GM18498 (cell line): ENCODE measurements around the gene UBE2Q1.

Experiments
- ATAC-seq: cut with Tn5 transposase; IDR thresholded peaks from one replicate; pipeline ENCODE4 v1.9.1; 2021; ENCODE audit warnings: mild to moderate bottlenecking, moderate library complexity; ENCODE audit not compliant: unreplicated experiment

Gene UBE2Q1

GRCh38 chr1:154577346-154578057 lies 19.0 kb upstream of the UBE2Q1 start:
- ATAC-seq = no peak

- ATAC-seq = no peak
These were observed 17.6 kb upstream of the UBE2Q1 start for GRCh38 chr1:154575951-154576566.

- ATAC-seq = no peak
These were observed 16.9 kb upstream of the UBE2Q1 start for GRCh38 chr1:154575147-154575927.

- no peak for ATAC-seq
These were observed 16.3 kb upstream of the UBE2Q1 start for GRCh38 chr1:154574716-154575115.

- no peak for ATAC-seq
These were observed 14.7 kb upstream of the UBE2Q1 start for GRCh38 chr1:154573168-154573510.

- no peak for ATAC-seq
These were observed 14.2 kb upstream of the UBE2Q1 start for GRCh38 chr1:154572468-154573167.

GRCh38 chr1:154571964-154572288 lies 13.5 kb upstream of the UBE2Q1 start:
- no peak for ATAC-seq

- no peak for ATAC-seq
These were observed 12.9 kb upstream of the UBE2Q1 start for GRCh38 chr1:154571244-154571963.

GRCh38 chr1:154568157-154568815 lies 9.8 kb upstream of the UBE2Q1 start:
- ATAC-seq = no peak

GRCh38 chr1:154567386-154568156 lies 9.1 kb upstream of the UBE2Q1 start, which contains the start of gene CHRNB2:
TSS of gene CHRNB2 (plus strand) at chr1:154567778. CDS start at chr1:154568045, 267 bp downstream.
- peak; percentile 58 for ATAC-seq

GRCh38 chr1:154565876-154566275 lies 7.4 kb upstream of the UBE2Q1 start:
- no peak for ATAC-seq

GRCh38 chr1:154559466-154560044 lies 1.1 kb upstream of the UBE2Q1 start:
- ATAC-seq = peak; percentile 38

- peak; percentile 90 for ATAC-seq
These were observed 431 bp upstream of the UBE2Q1 start for GRCh38 chr1:154558720-154559465.

GRCh38 chr1:154557248-154557938 lies 1.1 kb downstream of the UBE2Q1 start:
- no peak for ATAC-seq

GRCh38 chr1:154556422-154556821 lies 2.0 kb downstream of the UBE2Q1 start:
- ATAC-seq = no peak

GRCh38 chr1:154553056-154554030 lies 5.1 kb downstream of the UBE2Q1 start:
- no peak for ATAC-seq

GRCh38 chr1:154552036-154552435 lies 6.4 kb downstream of the UBE2Q1 start:
- ATAC-seq = no peak
